Naive B cell (primary cell): Measurements from ENCODE around the gene CLEC4M. TPM values are rescaled to one million over a fixed set of nuclear protein-coding genes. Genes with fewer than 3 reads are reported as not detected.
A peak's percentile ranks its signal among the peaks of the same experiment; 100 is the strongest.
"Not testable (repeated sequence)": the region's sequence is repeated elsewhere in the genome, so short reads cannot be mapped to it uniquely, and the experiment has no call there.

Experiments used
- ATAC-seq, 2 donors: fragments of 150-1000 bp; cut with Tn5 transposase; 2 replicates each; pipeline ENCODE4 v1.10.0; 2021; ENCODE audit warnings: low read depth in 2 of 2, mild to moderate bottlenecking in 2 of 2, moderate library complexity in 2 of 2
- DNase-seq: peaks from one replicate; pipeline ENCODE4 v3.0.0; 2022
- H3K27ac Mint-ChIP-seq, 6 donors: one replicate each; pipeline ENCODE4 v1.8.0; 2020 to 2022; ENCODE audit warnings: mild to moderate bottlenecking in 6 of 6, mixed read lengths in 6 of 6, moderate library complexity in 5 of 6, inconsistent platforms in 2 of 6
- H3K27me3 Mint-ChIP-seq, 3 donors: one replicate each; pipeline ENCODE4 v1.8.0; 2021 to 2022; ENCODE audit warnings: mixed read lengths in 3 of 3, mild to moderate bottlenecking in 1 of 3
- H3K36me3 Mint-ChIP-seq, 2 donors: one replicate each; pipeline ENCODE4 v1.8.0; 2020 to 2022; ENCODE audit warnings: mixed read lengths in 2 of 2, inconsistent platforms in 1 of 2, mild to moderate bottlenecking in 1 of 2
- H3K4me1 Mint-ChIP-seq, 3 donors: one replicate each; pipeline ENCODE4 v1.8.0; 2020 to 2022; ENCODE audit warnings: mixed read lengths in 3 of 3, inconsistent platforms in 1 of 3, mild to moderate bottlenecking in 1 of 3, moderate library complexity in 1 of 3
- H3K4me3 Mint-ChIP-seq, 8 donors: one replicate each; pipeline ENCODE4 v1.8.0; 2020 to 2022; ENCODE audit warnings: mild to moderate bottlenecking in 8 of 8, mixed read lengths in 8 of 8, moderate library complexity in 8 of 8, inconsistent platforms in 2 of 8
- H3K9me3 Mint-ChIP-seq, 7 donors: one replicate each; pipeline ENCODE4 v1.8.0; 2020 to 2022; ENCODE audit warnings: mixed read lengths in 7 of 7, mild to moderate bottlenecking in 5 of 7, inconsistent platforms in 2 of 7, moderate library complexity in 1 of 7
- polyA plus RNA-seq, 6 donors: library from polyadenylated mRNA; unstranded; fragments of 300-500 nt; fragmentation: Illumina TruSeq; gene quantifications; one replicate each; pipeline ENCODE4 v1.2.3, GENCODE V29; 2021; ENCODE audit warnings: low read depth in 6 of 6

Gene CLEC4M
- polyA plus RNA-seq, 6 donors from 2014 or later: 0.17 to 0.41 (median 0.21) TPM; not detected in 3

- Mint-ChIP-seq H3K4me3 (peak overlapping the region in 1 of 8 donors; percentile 77), H3K27me3 (peaks cover 15 to 23% (median 21%) of the 10 kb centered on the region in 3 donors), H3K36me3 (peaks cover 0 to 7% of the 10 kb centered on the region in 2 donors), H3K4me1 (peaks cover 53 to 61% (median 56%) of the 10 kb centered on the region in 3 donors), H3K27ac (peak overlapping the region in 3 of 6 donors; percentile 42 to 92 (median 71)), H3K9me3 (peaks cover 0 to 8% (median 1%) of the 10 kb centered on the region in 7 donors)
- no peak for DNase-seq
- ATAC-seq: peak in 1 of 2 donors; percentile 35
Measured at GRCh38 chr19:7744199-7744786, 18.8 kb upstream of the CLEC4M start.

- ATAC-seq: no peak
- no peak for DNase-seq
- Mint-ChIP-seq H3K27ac (peak overlapping the region in 1 of 6 donors; percentile 71), H3K27me3 (peaks cover 15 to 23% (median 21%) of the 10 kb centered on the region in 3 donors), H3K9me3 (peaks cover 0 to 8% (median 2%) of the 10 kb centered on the region in 7 donors), H3K36me3 (peaks cover 0 to 9% of the 10 kb centered on the region in 2 donors), H3K4me1 (peaks cover 53 to 60% (median 58%) of the 10 kb centered on the region in 3 donors), H3K4me3 (peak overlapping the region in 4 of 8 donors; percentile 27 to 80 (median 54))
Measured at GRCh38 chr19:7744871-7745650, 18.0 kb upstream of the CLEC4M start.

GRCh38 chr19:7746306-7746705, 16.7 kb upstream of the CLEC4M start:
- ATAC-seq, H3K27ac Mint-ChIP-seq, H3K4me3 Mint-ChIP-seq, DNase-seq: not testable (repeated sequence)
- Mint-ChIP-seq H3K9me3 (peaks cover 1 to 15% (median 6%) of the 10 kb centered on the region in 7 donors), H3K36me3 (peaks cover 0 to 20% of the 10 kb centered on the region in 2 donors), H3K4me1 (peaks cover 61 to 65% (median 62%) of the 10 kb centered on the region in 3 donors), H3K27me3 (peaks cover 8 to 14% (median 14%) of the 10 kb centered on the region in 3 donors)

- H3K4me1 Mint-ChIP-seq: peaks cover 65 to 74% (median 65%) of the 10 kb centered on the region in 3 donors
- peaks cover 8 to 14% (median 14%) of the 10 kb centered on the region in 3 donors for H3K27me3 Mint-ChIP-seq
- DNase-seq (no peak), ATAC-seq (no peak)
- H3K27ac Mint-ChIP-seq: peak within 1 kb of the TSS; percentile 39 to 95 (median 79)
- H3K36me3 Mint-ChIP-seq: peaks cover 0 to 23% of the 10 kb centered on the region in 2 donors
- H3K9me3 Mint-ChIP-seq: peaks cover 1 to 18% (median 8%) of the 10 kb centered on the region in 7 donors
- peak within 1 kb of the TSS in 3 of 8 donors; percentile 6 to 47 (median 12) for H3K4me3 Mint-ChIP-seq
Measured at GRCh38 chr19:7746903-7747884, 15.8 kb upstream of the CLEC4M start, which contains the start of gene CD209. TSS of gene CD209 (minus strand) at chr19:7747534. CDS start at chr19:7747511, 23 bp downstream.

- peaks cover 8 to 14% (median 14%) of the 10 kb centered on the region in 3 donors for H3K27me3 Mint-ChIP-seq
- no peak for ATAC-seq
- H3K27ac Mint-ChIP-seq: peak overlapping the region in 3 of 6 donors; percentile 63 to 84 (median 69)
- peaks cover 61 to 74% (median 62%) of the 10 kb centered on the region in 3 donors for H3K4me1 Mint-ChIP-seq
- peaks cover 1 to 21% (median 10%) of the 10 kb centered on the region in 7 donors for H3K9me3 Mint-ChIP-seq
- peak overlapping the region in 1 of 8 donors; percentile 12 for H3K4me3 Mint-ChIP-seq
- H3K36me3 Mint-ChIP-seq: peaks cover 0 to 23% of the 10 kb centered on the region in 2 donors
- DNase-seq: no peak
Measured at GRCh38 chr19:7748171-7748570, 14.9 kb upstream of the CLEC4M start.

- H3K27ac Mint-ChIP-seq: peak overlapping the region in 3 of 6 donors; percentile 38 to 70 (median 51)
- peak; percentile 18 for DNase-seq
- H3K27me3 Mint-ChIP-seq: peaks cover 8 to 14% (median 14%) of the 10 kb centered on the region in 3 donors
- H3K4me3 Mint-ChIP-seq: no peak overlapping the region
- peak in 1 of 2 donors; percentile 15 for ATAC-seq
- peaks cover 0 to 23% of the 10 kb centered on the region in 2 donors for H3K36me3 Mint-ChIP-seq
- H3K4me1 Mint-ChIP-seq: peaks cover 59 to 73% (median 59%) of the 10 kb centered on the region in 3 donors
- H3K9me3 Mint-ChIP-seq: peaks cover 1 to 26% (median 11%) of the 10 kb centered on the region in 7 donors
Measured at GRCh38 chr19:7748756-7749155, 14.3 kb upstream of the CLEC4M start.

- Mint-ChIP-seq H3K36me3 (peaks cover 4 to 44% of the 10 kb centered on the region in 2 donors), H3K4me3 (peak overlapping the region; percentile 5 to 71 (median 50)), H3K27me3 (peaks cover 8 to 14% (median 14%) of the 10 kb centered on the region in 3 donors), H3K4me1 (peaks cover 43 to 62% (median 52%) of the 10 kb centered on the region in 3 donors), H3K9me3 (peaks cover 11 to 45% (median 24%) of the 10 kb centered on the region in 7 donors), H3K27ac (peak overlapping the region; percentile 31 to 99 (median 98))
- DNase-seq: peak; percentile 82
- ATAC-seq: peak; percentile 96 to 98
Measured at GRCh38 chr19:7751157-7751783, 11.8 kb upstream of the CLEC4M start.

- ATAC-seq (no peak), DNase-seq (no peak)
- Mint-ChIP-seq H3K27me3 (no peaks in the 10 kb centered on the region), H3K36me3 (peaks cover 5 to 44% of the 10 kb centered on the region in 2 donors), H3K27ac (peak overlapping the region in 2 of 6 donors; percentile 5 to 49), H3K4me1 (peaks cover 11 to 24% (median 23%) of the 10 kb centered on the region in 3 donors), H3K9me3 (peaks cover 8 to 66% (median 51%) of the 10 kb centered on the region in 7 donors), H3K4me3 (no peak overlapping the region)
Measured at GRCh38 chr19:7756258-7756657, 6.8 kb upstream of the CLEC4M start.

- H3K36me3 Mint-ChIP-seq: peaks cover 5 to 40% of the 10 kb centered on the region in 2 donors
- ATAC-seq (no peak), DNase-seq (no peak)
- peaks cover 0 to 4% (median 0%) of the 10 kb centered on the region in 3 donors for H3K27me3 Mint-ChIP-seq
- peak overlapping the region in 1 of 6 donors; percentile 58 for H3K27ac Mint-ChIP-seq
- peaks cover 5 to 13% (median 13%) of the 10 kb centered on the region in 3 donors for H3K4me1 Mint-ChIP-seq
- peak overlapping the region in 1 of 8 donors; percentile 6 for H3K4me3 Mint-ChIP-seq
- peaks cover 8 to 64% (median 49%) of the 10 kb centered on the region in 7 donors for H3K9me3 Mint-ChIP-seq
Measured at GRCh38 chr19:7757358-7757757, 5.7 kb upstream of the CLEC4M start.

- Mint-ChIP-seq H3K36me3 (peaks cover 5 to 40% of the 10 kb centered on the region in 2 donors), H3K4me1 (peaks cover 15 to 22% (median 17%) of the 10 kb centered on the region in 3 donors), H3K27me3 (peaks cover 0 to 7% (median 0%) of the 10 kb centered on the region in 3 donors), H3K27ac (peak overlapping the region in 2 of 6 donors; percentile 87 to 88), H3K4me3 (no peak overlapping the region), H3K9me3 (peaks cover 8 to 58% (median 49%) of the 10 kb centered on the region in 7 donors)
- ATAC-seq (no peak), DNase-seq (no peak)
Measured at GRCh38 chr19:7759156-7759555, 3.9 kb upstream of the CLEC4M start.

- H3K27me3 Mint-ChIP-seq: peaks cover 4 to 22% (median 8%) of the 10 kb centered on the region in 3 donors
- ATAC-seq (no peak), DNase-seq (no peak)
- peaks cover 11 to 26% (median 18%) of the 10 kb centered on the region in 3 donors for H3K4me1 Mint-ChIP-seq
- peak overlapping the region in 1 of 8 donors; percentile 70 for H3K4me3 Mint-ChIP-seq
- H3K27ac Mint-ChIP-seq: peak overlapping the region in 2 of 6 donors; percentile 42 to 65
- H3K9me3 Mint-ChIP-seq: peaks cover 0 to 15% (median 11%) of the 10 kb centered on the region in 7 donors
- peaks cover 0 to 10% of the 10 kb centered on the region in 2 donors for H3K36me3 Mint-ChIP-seq
Measured at GRCh38 chr19:7763696-7764095, 653 bp downstream of the CLEC4M start.
